Measurements from ENCODE around the gene YY1.

The YY1 gene

GRCh38 chr14:100274250-100274649, 35.3 kb downstream of the YY1 start:
- POLR2A ChIA-PET (ENCODE audit: low non-redundant PET), result no interaction called here
- no peak overlapping the region for H3K27ac ChIP-seq
- CTCF ChIA-PET, result interaction anchor here (3.5 kb wide), 1 partner anchor 11 kb away, joined by 13 read pairs; no protein-coding TSS in a partner anchor
- DNase-seq (ENCODE audit: low spot score), result no peak
- TF ChIP-seq CTCF (conservative IDR thresholded peaks at IDR 0.05; ENCODE audit: low read depth), result no peak

- H3K27ac ChIP-seq, result no peak overlapping the region
- POLR2A ChIA-PET (ENCODE audit: low non-redundant PET), result no interaction called here
- no peak for TF ChIP-seq CTCF (conservative IDR thresholded peaks at IDR 0.05; ENCODE audit: low read depth)
- CTCF ChIA-PET, result interaction anchor here (3.5 kb wide), 1 partner anchor 10 kb away, joined by 13 read pairs; no protein-coding TSS in a partner anchor
- no peak for DNase-seq (ENCODE audit: low spot score)
Observed at GRCh38 chr14:100275214-100275613, 36.3 kb downstream of the YY1 start.

GRCh38 chr14:100278702-100279101, 39.8 kb downstream of the YY1 start:
- POLR2A ChIA-PET (ENCODE audit: low non-redundant PET), result no interaction called here
- no peak for DNase-seq (ENCODE audit: low spot score)
- no peak for TF ChIP-seq CTCF (conservative IDR thresholded peaks at IDR 0.05; ENCODE audit: low read depth)
- CTCF ChIA-PET, result interaction anchor here (0.7 kb wide), 1 partner anchor 8 kb away, joined by 7 read pairs; no protein-coding TSS in a partner anchor
- H3K27ac ChIP-seq, result peak overlapping the region; percentile 51

GRCh38 chr14:100279133-100279532, 40.2 kb downstream of the YY1 start:
- no peak for TF ChIP-seq CTCF (conservative IDR thresholded peaks at IDR 0.05; ENCODE audit: low read depth)
- ChIA-PET CTCF (no interaction called here), POLR2A (ENCODE audit: low non-redundant PET) (no interaction called here)
- peak overlapping the region; percentile 52 for H3K27ac ChIP-seq
- DNase-seq (ENCODE audit: low spot score), result no peak

GRCh38 chr14:100279563-100279962, 40.6 kb downstream of the YY1 start:
- peak overlapping the region; percentile 52 for H3K27ac ChIP-seq
- TF ChIP-seq CTCF (conservative IDR thresholded peaks at IDR 0.05; ENCODE audit: low read depth), result no peak
- ChIA-PET CTCF (no interaction called here), POLR2A (ENCODE audit: low non-redundant PET) (no interaction called here)
- no peak for DNase-seq (ENCODE audit: low spot score)

- CTCF ChIA-PET, result interaction anchor here (0.6 to 1.3 kb wide), 4 partner anchors 9 to 728 kb away, joined by 3 to 4 read pairs (median 4); no protein-coding TSS in a partner anchor
Observed at GRCh38 chr14:100281286-100282082, 42.5 kb downstream of the YY1 start.

More at GRCh38 chr14:100281286-100282082, 42.5 kb downstream of the YY1 start:
- no peak for DNase-seq (ENCODE audit: low spot score)
- POLR2A ChIA-PET (ENCODE audit: low non-redundant PET), result no interaction called here
- TF ChIP-seq CTCF (conservative IDR thresholded peaks at IDR 0.05; ENCODE audit: low read depth), result no peak
- H3K27ac ChIP-seq, result peak overlapping the region; percentile 79

Data from RWPE1 (cell line).